Measurements from ENCODE around the gene FRYL.
"Not testable (repeated sequence)": the region's sequence is repeated elsewhere in the genome, so short reads cannot be mapped to it uniquely, and the experiment has no call there.

Gene FRYL

GRCh38 chr4:48649505-48649904 is 130.6 kb downstream of the FRYL start:
- H3K27ac Mint-ChIP-seq: no peak overlapping the region
- no peaks in the 10 kb centered on the region for H3K9me3 Mint-ChIP-seq (ENCODE audit: low read depth)
- no peak overlapping the region for H3K4me3 Mint-ChIP-seq
- H3K36me3 Mint-ChIP-seq: peaks cover 18% of the 10 kb centered on the region
- no peaks in the 10 kb centered on the region for H3K27me3 Mint-ChIP-seq
- H3K4me1 Mint-ChIP-seq (ENCODE audit: low read depth): peaks cover 57% of the 10 kb centered on the region

DNA sequence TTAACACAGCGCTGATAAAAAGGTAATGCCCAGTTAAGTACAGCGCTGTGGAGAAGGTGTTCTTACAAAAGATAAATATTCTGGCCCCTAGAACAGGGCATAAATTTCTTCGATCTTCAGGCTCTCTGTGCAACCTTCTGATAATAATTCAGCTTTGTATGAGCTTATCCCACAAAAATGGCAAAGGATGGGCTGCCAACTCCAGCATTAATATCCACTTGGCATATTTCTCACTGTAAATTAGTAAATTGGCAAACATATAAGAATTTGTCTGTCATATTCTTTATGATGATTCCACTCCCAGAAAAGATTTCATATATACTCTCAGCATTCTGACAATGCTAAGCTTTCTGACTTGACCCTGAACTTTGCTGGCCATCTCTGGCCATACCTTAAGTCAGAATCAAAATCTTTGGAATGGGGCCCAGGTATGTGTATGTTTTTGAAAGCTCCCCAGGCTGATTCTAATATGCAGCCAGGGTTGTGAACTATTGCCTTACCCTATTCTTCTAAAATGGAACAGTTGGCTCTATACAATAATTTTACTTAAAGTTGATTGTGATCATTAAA is 134.8 kb downstream of the FRYL start:
- Mint-ChIP-seq H3K9me3 (ENCODE audit: low read depth) (no peaks in the 10 kb centered on the region), H3K4me3 (no peak overlapping the region), H3K27me3 (no peaks in the 10 kb centered on the region), H3K4me1 (ENCODE audit: low read depth) (peaks cover 47% of the 10 kb centered on the region), H3K36me3 (peaks cover 6% of the 10 kb centered on the region), H3K27ac (no peak overlapping the region)

DNA sequence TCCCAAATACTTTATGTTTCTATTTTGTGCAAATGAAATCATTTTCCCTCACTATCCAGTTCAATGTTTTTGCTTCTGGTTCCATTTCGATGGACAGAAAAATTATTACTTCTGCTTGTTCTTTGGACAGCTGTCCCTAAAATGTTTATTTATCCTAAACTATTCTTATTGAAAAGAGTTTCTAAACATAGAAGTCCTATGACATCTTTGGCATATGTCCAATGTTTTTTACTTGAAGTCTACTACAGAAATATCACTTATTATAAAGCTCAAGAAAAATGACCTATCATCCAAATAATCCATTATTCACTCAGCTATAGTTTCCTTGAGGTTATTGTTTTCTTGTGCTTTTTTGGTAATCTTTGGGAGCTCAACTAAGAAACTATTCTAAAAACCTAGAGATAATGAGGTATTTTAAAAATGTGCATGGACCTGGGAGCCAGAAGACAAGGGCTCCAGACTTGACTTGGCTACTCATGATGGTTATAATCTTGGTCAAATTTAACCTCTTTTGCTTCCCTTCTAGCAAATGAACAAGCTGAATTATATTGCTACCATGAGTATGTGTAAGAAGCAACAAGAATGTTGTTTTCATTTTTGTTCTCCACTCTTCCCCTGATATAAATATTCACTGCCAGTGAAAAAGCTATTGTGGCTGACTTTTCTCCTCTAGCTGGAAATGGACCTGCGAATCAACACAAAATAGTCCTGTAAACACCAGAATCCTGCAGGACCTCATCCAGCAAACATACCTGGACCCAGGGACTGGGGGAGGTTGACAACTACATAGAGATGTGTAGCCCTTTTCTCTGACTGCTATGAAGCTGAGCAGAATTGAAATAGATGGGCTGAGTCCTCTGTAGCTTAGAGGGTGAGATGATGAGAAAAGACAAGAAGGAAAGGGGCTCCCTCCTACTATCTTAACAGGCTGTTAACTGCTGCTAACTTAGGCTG is 137.4 kb downstream of the FRYL start:
- H3K4me1 Mint-ChIP-seq (ENCODE audit: low read depth): peaks cover 57% of the 10 kb centered on the region
- H3K4me3 Mint-ChIP-seq: no peak overlapping the region
- no peak overlapping the region for H3K27ac Mint-ChIP-seq
- no peaks in the 10 kb centered on the region for H3K27me3 Mint-ChIP-seq
- no peaks in the 10 kb centered on the region for H3K9me3 Mint-ChIP-seq (ENCODE audit: low read depth)
- peaks cover 13% of the 10 kb centered on the region for H3K36me3 Mint-ChIP-seq

- peaks cover 54% of the 10 kb centered on the region for H3K4me1 Mint-ChIP-seq (ENCODE audit: low read depth)
- peaks cover 9% of the 10 kb centered on the region for H3K36me3 Mint-ChIP-seq
- H3K27ac Mint-ChIP-seq: no peak overlapping the region
- no peaks in the 10 kb centered on the region for H3K9me3 Mint-ChIP-seq (ENCODE audit: low read depth)
- no peak overlapping the region for H3K4me3 Mint-ChIP-seq
- no peaks in the 10 kb centered on the region for H3K27me3 Mint-ChIP-seq
Measured at GRCh38 chr4:48641401-48641800, 138.7 kb downstream of the FRYL start.

DNA sequence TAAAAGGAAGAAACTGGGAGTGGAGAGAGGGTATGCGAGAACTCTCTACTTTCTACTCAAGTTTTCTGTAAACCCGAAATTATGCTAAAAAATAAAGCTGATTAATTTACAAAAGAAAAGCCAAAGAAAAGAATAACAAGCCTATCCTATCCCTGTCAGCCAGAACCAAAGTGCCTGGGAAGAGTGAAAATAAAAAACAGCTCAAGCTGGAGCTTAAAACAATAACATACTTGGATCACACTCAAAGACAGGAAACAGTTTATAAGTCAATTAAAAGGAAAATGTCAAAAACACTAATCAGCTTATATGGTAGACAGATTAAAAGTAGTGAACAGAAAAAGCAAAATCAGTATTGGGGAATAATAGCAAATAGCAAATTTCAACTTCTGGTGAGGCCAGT is 139.4 kb downstream of the FRYL start:
- H3K9me3 Mint-ChIP-seq (ENCODE audit: low read depth): no peaks in the 10 kb centered on the region
- H3K4me3 Mint-ChIP-seq: no peak overlapping the region
- no peaks in the 10 kb centered on the region for H3K27me3 Mint-ChIP-seq
- H3K36me3 Mint-ChIP-seq: peaks cover 9% of the 10 kb centered on the region
- H3K4me1 Mint-ChIP-seq (ENCODE audit: low read depth): peaks cover 54% of the 10 kb centered on the region
- H3K27ac Mint-ChIP-seq: no peak overlapping the region

- Mint-ChIP-seq H3K27ac (no peak overlapping the region), H3K36me3 (peaks cover 9% of the 10 kb centered on the region), H3K27me3 (no peaks in the 10 kb centered on the region), H3K4me1 (ENCODE audit: low read depth) (peaks cover 52% of the 10 kb centered on the region), H3K9me3 (ENCODE audit: low read depth) (no peaks in the 10 kb centered on the region), H3K4me3 (no peak overlapping the region)
Measured at GRCh38 chr4:48640225-48640624, 139.9 kb downstream of the FRYL start.

- Mint-ChIP-seq H3K4me1 (ENCODE audit: low read depth) (peaks cover 51% of the 10 kb centered on the region), H3K27ac (no peak overlapping the region), H3K4me3 (no peak overlapping the region), H3K36me3 (peaks cover 9% of the 10 kb centered on the region), H3K27me3 (no peaks in the 10 kb centered on the region), H3K9me3 (ENCODE audit: low read depth) (no peaks in the 10 kb centered on the region)
Measured at GRCh38 chr4:48639807-48640206, 140.3 kb downstream of the FRYL start.

- H3K4me1 Mint-ChIP-seq (ENCODE audit: low read depth): peaks cover 49% of the 10 kb centered on the region
- H3K36me3 Mint-ChIP-seq; H3K4me3 Mint-ChIP-seq; H3K9me3 Mint-ChIP-seq (ENCODE audit: low read depth); H3K27me3 Mint-ChIP-seq: not testable (repeated sequence)
- peak overlapping the region; percentile 18 for H3K27ac Mint-ChIP-seq
Measured at GRCh38 chr4:48638586-48638985, 141.5 kb downstream of the FRYL start.

GRCh38 chr4:48636911-48637310 is 143.2 kb downstream of the FRYL start:
- peaks cover 9% of the 10 kb centered on the region for H3K36me3 Mint-ChIP-seq
- no peak overlapping the region for H3K4me3 Mint-ChIP-seq
- H3K9me3 Mint-ChIP-seq (ENCODE audit: low read depth): no peaks in the 10 kb centered on the region
- H3K4me1 Mint-ChIP-seq (ENCODE audit: low read depth): peaks cover 40% of the 10 kb centered on the region
- peak overlapping the region; percentile 6 for H3K27ac Mint-ChIP-seq
- no peaks in the 10 kb centered on the region for H3K27me3 Mint-ChIP-seq

- no peaks in the 10 kb centered on the region for H3K9me3 Mint-ChIP-seq (ENCODE audit: low read depth)
- H3K36me3 Mint-ChIP-seq: peaks cover 9% of the 10 kb centered on the region
- H3K27ac Mint-ChIP-seq: no peak overlapping the region
- no peaks in the 10 kb centered on the region for H3K27me3 Mint-ChIP-seq
- peaks cover 35% of the 10 kb centered on the region for H3K4me1 Mint-ChIP-seq (ENCODE audit: low read depth)
- no peak overlapping the region for H3K4me3 Mint-ChIP-seq
Measured at GRCh38 chr4:48635980-48636379, 144.1 kb downstream of the FRYL start.

DNA sequence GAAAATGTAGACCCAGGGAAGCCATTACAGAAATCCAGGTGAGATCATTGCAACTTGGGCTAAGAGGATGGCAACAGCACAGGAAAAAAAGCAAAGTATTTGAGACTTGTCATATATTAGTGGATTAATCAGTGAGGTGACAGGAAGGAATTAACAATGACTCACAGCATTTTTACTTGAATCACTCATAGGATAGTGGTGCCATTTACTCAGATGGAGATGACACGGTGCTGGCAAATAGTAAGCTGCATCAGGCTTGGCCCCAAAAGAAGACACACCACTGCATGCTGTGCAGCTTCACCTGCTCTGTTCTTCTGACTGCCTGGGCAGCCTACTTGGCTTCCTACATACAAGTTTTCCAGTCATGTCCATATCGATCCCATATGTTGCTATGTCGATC is 144.8 kb downstream of the FRYL start:
- H3K27me3 Mint-ChIP-seq: no peaks in the 10 kb centered on the region

DNA sequence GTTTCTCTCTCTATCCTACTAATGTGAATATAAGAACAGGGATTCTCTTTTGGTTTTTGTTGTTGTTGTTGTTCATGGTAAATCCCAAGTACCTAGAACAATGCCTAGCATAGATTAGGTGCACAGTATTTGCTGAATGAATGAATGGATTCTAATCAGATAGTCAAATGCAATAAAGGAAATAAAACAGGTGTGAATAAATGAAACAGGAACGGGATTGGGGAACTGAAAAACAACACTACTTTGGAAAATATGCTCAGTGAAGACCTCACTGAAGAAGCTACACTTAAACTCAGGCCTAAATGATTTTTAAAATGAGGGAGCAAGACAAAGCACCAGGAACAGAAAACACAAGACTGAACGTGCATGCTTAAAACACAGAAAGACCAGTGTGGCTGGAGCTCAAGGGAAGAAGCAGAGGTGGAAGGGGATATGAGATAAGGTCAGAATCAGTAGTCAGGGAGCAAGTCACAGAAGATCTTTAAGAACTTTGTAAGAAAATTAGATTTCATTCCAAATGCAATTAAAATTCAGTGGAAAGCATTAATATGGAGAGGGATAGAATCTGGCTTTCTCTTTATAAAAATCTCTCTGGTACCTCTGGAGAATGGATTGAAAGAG is 145.3 kb downstream of the FRYL start:
- H3K4me3 Mint-ChIP-seq: no peak overlapping the region
- H3K36me3 Mint-ChIP-seq: peaks cover 9% of the 10 kb centered on the region
- no peaks in the 10 kb centered on the region for H3K27me3 Mint-ChIP-seq
- H3K27ac Mint-ChIP-seq: no peak overlapping the region
- H3K4me1 Mint-ChIP-seq (ENCODE audit: low read depth): peaks cover 26% of the 10 kb centered on the region
- H3K9me3 Mint-ChIP-seq (ENCODE audit: low read depth): no peaks in the 10 kb centered on the region

More for the DNA sequence above, 144.8 kb downstream of the FRYL start:
- H3K27ac Mint-ChIP-seq: peak overlapping the region; percentile 61
- H3K36me3 Mint-ChIP-seq: peaks cover 9% of the 10 kb centered on the region
- H3K4me1 Mint-ChIP-seq (ENCODE audit: low read depth): peaks cover 29% of the 10 kb centered on the region
- no peaks in the 10 kb centered on the region for H3K9me3 Mint-ChIP-seq (ENCODE audit: low read depth)
- no peak overlapping the region for H3K4me3 Mint-ChIP-seq

DNA sequence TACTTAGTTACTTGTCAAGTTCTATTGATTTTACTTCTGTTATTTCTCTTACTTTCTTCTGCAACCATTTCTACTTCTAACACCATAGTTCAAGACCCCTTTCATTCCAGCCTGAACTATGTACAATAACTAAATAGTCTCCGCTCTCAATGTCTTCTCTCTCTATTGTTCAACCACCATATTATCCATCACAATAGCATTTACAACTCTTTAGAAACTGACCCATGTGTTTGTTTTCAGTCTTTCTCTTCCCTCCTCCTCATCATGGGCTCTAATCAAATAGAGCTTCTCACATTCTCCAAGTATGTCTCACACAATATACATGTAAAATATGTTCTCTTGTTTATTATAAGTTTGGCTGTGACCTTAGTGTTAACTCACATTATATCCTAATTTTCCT is 146.4 kb downstream of the FRYL start:
- Mint-ChIP-seq H3K4me3 (no peak overlapping the region), H3K9me3 (ENCODE audit: low read depth) (no peaks in the 10 kb centered on the region), H3K36me3 (peaks cover 5% of the 10 kb centered on the region), H3K27ac (no peak overlapping the region), H3K4me1 (ENCODE audit: low read depth) (peaks cover 24% of the 10 kb centered on the region), H3K27me3 (no peaks in the 10 kb centered on the region)

GRCh38 chr4:48629458-48629857 is 150.6 kb downstream of the FRYL start:
- Mint-ChIP-seq H3K4me1 (ENCODE audit: low read depth) (peaks cover 8% of the 10 kb centered on the region), H3K4me3 (no peak overlapping the region), H3K36me3 (peaks cover 4% of the 10 kb centered on the region), H3K27me3 (no peaks in the 10 kb centered on the region), H3K27ac (peak overlapping the region; percentile 2), H3K9me3 (ENCODE audit: low read depth) (no peaks in the 10 kb centered on the region)

DNA sequence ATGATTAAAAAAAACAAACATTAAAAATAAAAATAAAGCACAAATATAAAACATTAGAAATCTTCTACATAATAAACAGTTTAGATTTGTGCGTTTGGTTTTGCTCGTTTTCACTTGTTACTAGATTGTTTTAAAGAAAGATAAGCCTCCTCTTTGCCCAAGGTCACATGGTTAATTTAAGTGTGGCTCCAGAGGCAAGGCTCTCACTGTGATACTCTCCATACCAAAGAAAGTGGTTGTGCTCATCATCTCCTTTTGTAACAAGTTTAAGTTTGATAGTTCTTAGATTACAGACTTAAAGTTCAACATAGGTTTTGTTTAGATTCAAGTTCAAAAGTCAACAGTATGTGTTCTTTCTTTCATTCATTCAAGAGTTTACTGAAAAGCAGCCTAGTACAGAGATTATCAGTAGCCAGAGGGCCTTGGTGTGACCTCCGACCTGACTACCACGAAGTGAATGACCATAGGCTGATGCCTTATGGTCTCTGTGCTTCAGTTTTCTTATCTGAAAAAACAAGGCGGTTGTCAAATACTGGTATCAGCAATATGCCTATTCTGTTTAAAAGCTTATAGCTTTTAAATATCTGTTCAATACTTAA is 156.8 kb downstream of the FRYL start:
- Mint-ChIP-seq H3K27ac (no peak overlapping the region), H3K27me3 (no peaks in the 10 kb centered on the region), H3K4me3 (no peak overlapping the region), H3K36me3 (peaks cover 16% of the 10 kb centered on the region), H3K4me1 (ENCODE audit: low read depth) (peaks cover 8% of the 10 kb centered on the region), H3K9me3 (ENCODE audit: low read depth) (no peaks in the 10 kb centered on the region)

Measured in activated naive CD8-positive, alpha-beta T cell (primary cell).